Melanocyte of skin (primary cell): Measurements from ENCODE around the gene GON4L. TPM values are rescaled to one million over a fixed set of nuclear protein-coding genes. Genes with fewer than 3 reads are reported as not detected.

Experiments used
- small RNA-seq, 2 donors: library from RNA; depleted of rRNA; stranded (forward); fragments of <200 nt; gene quantifications; one replicate each; pipeline ENCODE3, GENCODE V24; 2012
- total RNA-seq, 2 donors: library from RNA; depleted of rRNA; stranded (reverse); fragments of >200 nt; gene quantifications; 2 replicates each; pipeline ENCODE4 v1.2.3, GENCODE V29; 2012

Gene GON4L, protein sequence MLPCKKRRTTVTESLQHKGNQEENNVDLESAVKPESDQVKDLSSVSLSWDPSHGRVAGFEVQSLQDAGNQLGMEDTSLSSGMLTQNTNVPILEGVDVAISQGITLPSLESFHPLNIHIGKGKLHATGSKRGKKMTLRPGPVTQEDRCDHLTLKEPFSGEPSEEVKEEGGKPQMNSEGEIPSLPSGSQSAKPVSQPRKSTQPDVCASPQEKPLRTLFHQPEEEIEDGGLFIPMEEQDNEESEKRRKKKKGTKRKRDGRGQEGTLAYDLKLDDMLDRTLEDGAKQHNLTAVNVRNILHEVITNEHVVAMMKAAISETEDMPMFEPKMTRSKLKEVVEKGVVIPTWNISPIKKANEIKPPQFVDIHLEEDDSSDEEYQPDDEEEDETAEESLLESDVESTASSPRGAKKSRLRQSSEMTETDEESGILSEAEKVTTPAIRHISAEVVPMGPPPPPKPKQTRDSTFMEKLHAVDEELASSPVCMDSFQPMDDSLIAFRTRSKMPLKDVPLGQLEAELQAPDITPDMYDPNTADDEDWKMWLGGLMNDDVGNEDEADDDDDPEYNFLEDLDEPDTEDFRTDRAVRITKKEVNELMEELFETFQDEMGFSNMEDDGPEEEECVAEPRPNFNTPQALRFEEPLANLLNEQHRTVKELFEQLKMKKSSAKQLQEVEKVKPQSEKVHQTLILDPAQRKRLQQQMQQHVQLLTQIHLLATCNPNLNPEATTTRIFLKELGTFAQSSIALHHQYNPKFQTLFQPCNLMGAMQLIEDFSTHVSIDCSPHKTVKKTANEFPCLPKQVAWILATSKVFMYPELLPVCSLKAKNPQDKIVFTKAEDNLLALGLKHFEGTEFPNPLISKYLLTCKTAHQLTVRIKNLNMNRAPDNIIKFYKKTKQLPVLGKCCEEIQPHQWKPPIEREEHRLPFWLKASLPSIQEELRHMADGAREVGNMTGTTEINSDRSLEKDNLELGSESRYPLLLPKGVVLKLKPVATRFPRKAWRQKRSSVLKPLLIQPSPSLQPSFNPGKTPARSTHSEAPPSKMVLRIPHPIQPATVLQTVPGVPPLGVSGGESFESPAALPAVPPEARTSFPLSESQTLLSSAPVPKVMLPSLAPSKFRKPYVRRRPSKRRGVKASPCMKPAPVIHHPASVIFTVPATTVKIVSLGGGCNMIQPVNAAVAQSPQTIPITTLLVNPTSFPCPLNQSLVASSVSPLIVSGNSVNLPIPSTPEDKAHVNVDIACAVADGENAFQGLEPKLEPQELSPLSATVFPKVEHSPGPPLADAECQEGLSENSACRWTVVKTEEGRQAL (N-terminal part only)
- total RNA-seq = 10 to 100 TPM; 30.6 to 31.6 TPM

DNA sequence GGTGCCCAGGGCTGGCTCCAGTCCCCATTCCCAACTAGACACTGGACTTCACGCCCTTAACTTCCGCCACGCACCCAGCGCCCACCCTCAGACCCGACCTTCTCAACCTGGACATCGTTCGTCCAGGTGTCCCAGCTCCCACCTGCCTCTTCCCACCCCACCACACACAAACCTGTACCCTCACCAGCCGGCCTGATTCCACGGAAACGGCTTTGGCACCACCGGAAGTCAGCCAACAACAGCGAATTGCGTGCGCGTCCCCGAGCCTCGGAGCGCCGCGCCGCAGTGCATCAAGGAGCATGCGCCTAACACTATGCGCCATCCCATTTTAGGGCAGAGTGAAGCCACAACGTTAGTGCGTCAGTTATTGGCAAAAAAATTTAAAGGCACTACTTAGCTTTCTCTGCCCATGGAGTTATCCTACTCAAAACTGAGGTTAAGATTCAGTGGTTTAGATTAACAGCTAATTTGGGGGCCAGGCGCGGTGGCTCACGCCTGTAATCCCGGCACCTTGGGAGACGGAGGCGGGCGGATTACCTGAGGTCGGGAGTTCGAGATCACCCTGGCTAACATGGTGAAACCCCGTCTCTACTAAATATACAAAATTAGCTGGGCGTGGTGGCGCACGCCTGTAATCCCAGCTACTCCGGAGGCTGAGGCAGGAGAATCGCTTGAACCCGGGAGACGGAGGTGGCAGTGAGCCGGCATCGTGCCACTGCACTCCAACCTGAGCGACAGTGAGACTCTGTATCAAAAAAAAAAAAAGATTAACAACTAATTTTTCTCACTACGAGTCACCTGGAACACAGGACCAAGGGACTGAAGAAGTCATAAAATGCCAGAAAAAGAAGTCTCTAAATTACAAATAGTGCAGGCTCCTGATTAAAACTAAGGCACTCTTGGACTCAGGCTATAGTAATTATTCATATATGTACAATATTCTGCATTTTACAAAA, at the start of gene GON4L:
Gene GON4L (minus strand): TSS at position 240 of the 956 bp plus-strand sequence. CDS start 3,434 bp downstream, outside the sequence.

DNA sequence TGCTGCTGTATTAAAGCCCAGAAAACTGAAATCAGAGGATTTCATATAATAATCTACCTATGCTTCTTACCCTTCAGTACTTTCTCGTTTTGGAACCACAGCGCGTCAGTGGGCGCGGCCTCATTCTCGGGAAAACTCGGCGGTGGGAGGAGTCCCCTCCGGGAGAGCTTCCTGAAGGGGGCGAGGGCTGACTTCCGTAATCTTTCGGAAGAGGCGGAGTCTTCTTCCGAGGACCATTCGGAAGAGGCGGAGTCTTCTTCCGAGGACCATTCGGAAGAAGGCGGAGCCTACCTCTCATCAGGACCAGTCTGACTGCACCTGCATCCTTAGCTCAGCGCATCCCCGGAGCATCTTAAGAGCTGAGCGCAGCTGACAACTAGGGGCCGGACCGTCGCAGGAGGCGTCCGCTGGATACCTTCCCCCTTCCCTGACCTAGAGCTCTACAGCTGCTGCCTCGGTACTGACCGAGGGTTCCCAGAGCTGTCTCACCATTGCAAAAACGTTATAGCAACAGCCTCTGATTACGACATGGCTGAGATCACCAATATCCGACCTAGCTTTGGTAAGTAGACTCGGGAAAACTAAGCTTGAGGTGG, 2.3 kb upstream of the GON4L start, which contains the start of gene SYT11:
Gene SYT11 (plus strand): TSS at position 334 of the 596 bp plus-strand sequence. CDS start 195 bp downstream, at position 529.

Small RNA genes lying within 50 kb of the gene (small RNA-seq; reads per million reads assigned to genes)
- 0 reads per million in 2 donors for gene RF00015

Other genes with a start within 250 kb of the GON4L start
- 10 to 100 TPM; 17.6 to 31.0 TPM for gene MSTO1, start 247.0 kb downstream of the GON4L start, total RNA-seq
- 10 to 100 TPM; 50.3 to 54.4 TPM for gene YY1AP1, start 168.4 kb downstream of the GON4L start, total RNA-seq
- gene DAP3, start 168.1 kb downstream of the GON4L start, total RNA-seq = 100 to 1,000 TPM in 1 of 2 donors, 10 to 100 TPM in 1; 65.7 to 100 TPM
- gene SYT11, start 2.4 kb upstream of the GON4L start, total RNA-seq = 10 to 100 TPM; 19.0 to 21.0 TPM
- gene RIT1, start 54.1 kb upstream of the GON4L start, total RNA-seq = 10 to 100 TPM; 48.0 to 50.6 TPM
- gene KHDC4, start 77.2 kb upstream of the GON4L start, total RNA-seq = 10 to 100 TPM; 30.6 to 35.6 TPM
- gene RXFP4, start 84.4 kb upstream of the GON4L start, total RNA-seq = not detected
- 100 to 1,000 TPM in 1 of 2 donors, 10 to 100 TPM in 1; 59.5 to 134 TPM for gene ARHGEF2, start 121.3 kb upstream of the GON4L start, total RNA-seq
- 100 to 1,000 TPM; 220 to 324 TPM for gene SSR2, start 163.7 kb upstream of the GON4L start, total RNA-seq
- 10 to 100 TPM; 16.0 to 21.0 TPM for gene UBQLN4, start 196.6 kb upstream of the GON4L start, total RNA-seq
- gene LAMTOR2, start 197.6 kb upstream of the GON4L start, total RNA-seq = 10 to 100 TPM; 35.1 to 42.0 TPM
- gene RAB25, start 203.9 kb upstream of the GON4L start, total RNA-seq = not detected
- gene MEX3A, start 225.3 kb upstream of the GON4L start, total RNA-seq = 1 to 10 TPM; 1.0 to 4.0 TPM